Right lobe of liver (tissue), 4 donors: ENCODE data around the gene RASSF5.

Experiments
- POLR2A ChIP-seq: fragments of 450-650 bp; IDR thresholded peaks from one replicate; pipeline ENCODE4 v1.6.1; 2017; ENCODE audit warnings: antibody characterized with exemption, mild to moderate bottlenecking
- TF ChIP-seq, protein P1 (sequence below), 4 donors: fragments of 200-600 bp in 3 of 4; fragments of 450-650 bp in 1 of 4; IDR thresholded peaks; one replicate each; pipeline versions ENCODE4 v1.5.1 to v1.8.0; 2016 to 2022; ENCODE audit warnings: antibody characterized with exemption in 4 of 4, mild to moderate bottlenecking in 2 of 4
- donor health status: DM: no; HTN: no; CAD: no.
- donor health status: DM: no; HTN: no; CAD: no.
- donor health status: DM: no; HTN: yes; CAD: no.

DNA sequence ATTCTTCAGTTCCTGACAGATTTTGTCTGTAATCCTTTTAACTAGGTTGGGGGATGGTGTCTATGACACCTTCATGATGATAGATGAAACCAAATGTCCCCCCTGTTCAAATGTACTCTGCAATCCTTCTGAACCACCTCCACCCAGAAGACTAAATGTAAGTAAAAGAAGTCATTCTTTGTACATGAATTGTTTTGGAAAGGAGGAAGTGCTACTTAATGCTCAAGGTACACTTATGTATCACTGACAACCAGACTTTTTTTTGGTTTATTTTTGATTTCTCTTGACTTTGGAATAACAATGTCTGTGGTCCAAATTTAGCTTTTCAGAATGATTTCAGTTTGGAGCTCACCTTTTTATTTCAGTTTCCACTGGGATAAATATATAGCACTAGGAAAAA is 130.3 kb downstream of the RASSF5 start:
- TF ChIP-seq, protein P1, sequence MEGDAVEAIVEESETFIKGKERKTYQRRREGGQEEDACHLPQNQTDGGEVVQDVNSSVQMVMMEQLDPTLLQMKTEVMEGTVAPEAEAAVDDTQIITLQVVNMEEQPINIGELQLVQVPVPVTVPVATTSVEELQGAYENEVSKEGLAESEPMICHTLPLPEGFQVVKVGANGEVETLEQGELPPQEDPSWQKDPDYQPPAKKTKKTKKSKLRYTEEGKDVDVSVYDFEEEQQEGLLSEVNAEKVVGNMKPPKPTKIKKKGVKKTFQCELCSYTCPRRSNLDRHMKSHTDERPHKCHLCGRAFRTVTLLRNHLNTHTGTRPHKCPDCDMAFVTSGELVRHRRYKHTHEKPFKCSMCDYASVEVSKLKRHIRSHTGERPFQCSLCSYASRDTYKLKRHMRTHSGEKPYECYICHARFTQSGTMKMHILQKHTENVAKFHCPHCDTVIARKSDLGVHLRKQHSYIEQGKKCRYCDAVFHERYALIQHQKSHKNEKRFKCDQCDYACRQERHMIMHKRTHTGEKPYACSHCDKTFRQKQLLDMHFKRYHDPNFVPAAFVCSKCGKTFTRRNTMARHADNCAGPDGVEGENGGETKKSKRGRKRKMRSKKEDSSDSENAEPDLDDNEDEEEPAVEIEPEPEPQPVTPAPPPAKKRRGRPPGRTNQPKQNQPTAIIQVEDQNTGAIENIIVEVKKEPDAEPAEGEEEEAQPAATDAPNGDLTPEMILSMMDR (IDR thresholded peaks at IDR 0.05): no peak
- TF ChIP-seq POLR2A: no peak
